ENCODE measurements around the gene SLIT3. TPM values are rescaled to one million over a fixed set of nuclear protein-coding genes. Genes with fewer than 3 reads are reported as not detected.

SLIT3 gene
- total RNA-seq, 1 experiment from 2014 or later, result not detected

GRCh38 chr5:169195601-169196000, 105.3 kb downstream of the SLIT3 start:
- DNase-seq, result no peak
- Histone ChIP-seq H3K4me3 (no peak overlapping the region), H3K27ac (no peak overlapping the region), H3K27me3 (ENCODE audit: insufficient read depth, low read depth) (peaks cover 54% of the 10 kb centered on the region), H3K79me2 (ENCODE audit: low read depth) (no peaks in the 10 kb centered on the region), H3K4me2 (no peak overlapping the region), H2AFZ (no peak overlapping the region), H3K9me3 (ENCODE audit: insufficient read depth, low read depth) (no peaks in the 10 kb centered on the region), H3F3A (ENCODE audit: insufficient read depth, low read depth) (no peaks in the 10 kb centered on the region), H4K20me1 (ENCODE audit: insufficient read depth) (no peaks in the 10 kb centered on the region), H3K9me2 (ENCODE audit: insufficient read depth) (no peaks in the 10 kb centered on the region), H3K36me3 (ENCODE audit: low read depth) (no peaks in the 10 kb centered on the region), H3K4me1 (replicated peaks; ENCODE audit: insufficient read depth) (no peaks in the 10 kb centered on the region)
- ChIA-PET POLR2A (ENCODE audit: unreplicated experiment) (no interaction called here), CTCF (no interaction called here)
- TF ChIP-seq CTCF (conservative IDR thresholded peaks at IDR 0.05) (no peak), EZH2 (IDR thresholded peaks at IDR 0.05; ENCODE audit: low read depth) (no peak)
- no TSS peak for BruUV-seq (replicated peaks)
- intact Hi-C loops (cut with micrococcal nuclease; ENCODE audit: unreplicated experiment), result no loop called here

DNA sequence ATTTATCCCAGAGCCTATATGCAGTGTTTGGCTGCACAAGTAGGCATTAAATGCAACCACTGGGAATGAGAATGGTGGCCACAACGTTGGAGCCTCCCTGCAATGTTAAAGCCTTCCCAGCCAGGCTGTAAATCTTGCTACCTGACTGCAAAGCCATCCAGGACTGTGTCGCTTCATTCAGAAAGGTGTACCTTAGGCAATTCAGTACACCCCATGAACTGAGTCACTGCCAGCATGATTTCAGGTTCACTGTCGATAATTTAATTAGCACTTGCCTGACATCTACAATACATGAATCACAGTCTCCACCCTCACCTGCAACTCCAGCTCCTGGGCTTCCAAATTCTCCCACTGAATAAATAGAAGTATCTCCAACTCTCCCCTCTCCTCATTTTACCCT, 108.4 kb downstream of the SLIT3 start:
- Histone ChIP-seq H3K4me3 (no peak overlapping the region), H3K4me1 (replicated peaks; ENCODE audit: insufficient read depth) (no peaks in the 10 kb centered on the region), H3K9me2 (ENCODE audit: insufficient read depth) (no peaks in the 10 kb centered on the region), H3K27me3 (ENCODE audit: insufficient read depth, low read depth) (peaks cover 63% of the 10 kb centered on the region), H3F3A (ENCODE audit: insufficient read depth, low read depth) (no peaks in the 10 kb centered on the region), H3K4me2 (no peak overlapping the region), H2AFZ (no peak overlapping the region), H3K36me3 (ENCODE audit: low read depth) (no peaks in the 10 kb centered on the region), H3K9me3 (ENCODE audit: insufficient read depth, low read depth) (no peaks in the 10 kb centered on the region), H3K79me2 (ENCODE audit: low read depth) (no peaks in the 10 kb centered on the region), H3K27ac (no peak overlapping the region), H4K20me1 (ENCODE audit: insufficient read depth) (no peaks in the 10 kb centered on the region)
- no TSS peak for BruUV-seq (replicated peaks)
- intact Hi-C loops (cut with micrococcal nuclease; ENCODE audit: unreplicated experiment), result no loop called here
- ChIA-PET POLR2A (ENCODE audit: unreplicated experiment) (no interaction called here), CTCF (no interaction called here)
- DNase-seq, result no peak
- no peak for TF ChIP-seq CTCF (conservative IDR thresholded peaks at IDR 0.05)
- no peak for TF ChIP-seq EZH2 (IDR thresholded peaks at IDR 0.05; ENCODE audit: low read depth)

- no peak overlapping the region for H3K4me2 ChIP-seq
- H3K79me2 ChIP-seq (ENCODE audit: low read depth), result no peaks in the 10 kb centered on the region
- no peak overlapping the region for H3K27ac ChIP-seq
- DNase-seq, result no peak
- H3K27me3 ChIP-seq (ENCODE audit: insufficient read depth, low read depth), result peaks cover 62% of the 10 kb centered on the region
- no peaks in the 10 kb centered on the region for H3K9me3 ChIP-seq (ENCODE audit: insufficient read depth, low read depth)
- ChIA-PET POLR2A (ENCODE audit: unreplicated experiment) (no interaction called here), CTCF (no interaction called here)
- BruUV-seq (replicated peaks), result no TSS peak
- H2AFZ ChIP-seq, result no peak overlapping the region
- no peaks in the 10 kb centered on the region for H3K9me2 ChIP-seq (ENCODE audit: insufficient read depth)
- H4K20me1 ChIP-seq (ENCODE audit: insufficient read depth), result no peaks in the 10 kb centered on the region
- no peaks in the 10 kb centered on the region for H3K36me3 ChIP-seq (ENCODE audit: low read depth)
- no peaks in the 10 kb centered on the region for H3K4me1 ChIP-seq (replicated peaks; ENCODE audit: insufficient read depth)
- intact Hi-C loops (cut with micrococcal nuclease; ENCODE audit: unreplicated experiment), result no loop called here
- no peak for TF ChIP-seq CTCF (conservative IDR thresholded peaks at IDR 0.05)
- no peak overlapping the region for H3K4me3 ChIP-seq
- no peaks in the 10 kb centered on the region for H3F3A ChIP-seq (ENCODE audit: insufficient read depth, low read depth)
Measured at GRCh38 chr5:169190849-169191248, 110.1 kb downstream of the SLIT3 start.

All from PC-9 (cell line).